ENCODE results near the gene FXYD2. TPM values are rescaled to one million over a fixed set of nuclear protein-coding genes. Genes with fewer than 3 reads are reported as not detected.

The FXYD2 gene
- total and polyA plus RNA-seq, 2 donors (not counting 3 experiments of a cell fraction or from before 2014, with no cell fraction given) = 0.99 to 1.8 TPM

DNA sequence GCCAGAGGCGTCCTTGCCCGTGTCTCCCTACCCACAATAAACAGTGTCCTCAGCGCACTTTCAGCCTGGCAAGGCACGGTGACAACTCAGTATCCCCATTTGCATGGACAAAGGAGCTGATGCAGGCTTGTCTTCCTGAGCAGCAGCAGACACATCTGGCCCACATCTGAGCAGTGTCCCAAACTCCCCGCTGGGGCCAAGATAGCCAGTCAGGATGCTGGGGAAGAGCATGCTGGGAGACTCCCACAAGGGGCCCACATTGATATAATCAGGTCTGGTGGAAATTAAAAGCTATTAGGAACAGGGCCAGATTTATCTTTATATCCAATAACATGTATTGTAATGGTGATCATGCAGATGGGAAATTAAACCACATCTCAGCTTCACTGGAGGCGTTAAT, 52.2 kb downstream of the FXYD2 start:
- BruUV-seq (replicated peaks) = no TSS peak

DNA sequence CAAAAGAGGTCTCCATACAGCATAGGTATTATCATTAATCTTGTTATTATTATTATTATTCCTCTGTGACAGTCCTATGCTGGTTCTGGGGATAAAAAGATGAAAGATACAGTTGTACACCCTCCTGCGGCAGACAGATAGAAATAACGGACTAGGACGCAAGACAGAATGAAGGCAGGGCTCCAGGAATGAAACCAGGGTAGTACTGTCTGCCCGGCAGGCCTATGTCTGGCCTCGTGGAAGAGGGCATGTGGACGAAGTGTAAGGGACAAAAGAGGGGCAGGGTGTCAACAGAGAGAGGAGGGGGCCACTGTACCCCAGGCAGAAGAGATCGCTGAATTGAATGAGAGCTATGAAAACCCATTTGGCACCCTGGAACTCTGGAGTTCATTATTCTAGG, 52.7 kb downstream of the FXYD2 start:
- Histone ChIP-seq H3K4me1 (ENCODE audit: control insufficient read depth, extremely low read depth, insufficient read depth, low read length) (no peaks in the 10 kb centered on the region), H3K4me3 (replicated peaks in 1 of 3; ENCODE audit: insufficient read depth in 1 of 3, low read depth in 1 of 3, low read length in 3 of 3) (no peak overlapping the region), H3K36me3 (ENCODE audit: control insufficient read depth in 2 of 2, extremely low read depth in 1 of 2, insufficient read depth in 2 of 2, low read length in 2 of 2) (no peaks in the 10 kb centered on the region), H3K4me2 (ENCODE audit: insufficient read depth, low read length) (no peak overlapping the region), H4K20me1 (replicated peaks; ENCODE audit: control insufficient read depth, extremely low read depth, insufficient read depth, low read length) (no peaks in the 10 kb centered on the region), H3K79me2 (ENCODE audit: control insufficient read depth, insufficient read depth, low read length) (no peaks in the 10 kb centered on the region), H3K27ac (ENCODE audit: insufficient read depth, low read depth, low read length) (no peak overlapping the region), H2AFZ (ENCODE audit: low read depth, low read length) (no peak overlapping the region), H3K9me1 (replicated peaks; ENCODE audit: control insufficient read depth, extremely low read depth, insufficient read depth, low read length) (no peaks in the 10 kb centered on the region), H3K9me3 (replicated peaks; ENCODE audit: control insufficient read depth, insufficient read depth, low read length) (no peaks in the 10 kb centered on the region), H3K27me3 (ENCODE audit: control insufficient read depth in 2 of 2, insufficient read depth in 2 of 2, low read length in 2 of 2) (no peaks in the 10 kb centered on the region), H3K9ac (replicated peaks; ENCODE audit: extremely low read depth, insufficient read depth, low read length) (no peak overlapping the region)
- POLR2A ChIA-PET = no interaction called here
- intact Hi-C loops (cut with micrococcal nuclease) (no loop called here), dilution Hi-C loops (cut with MboI; ENCODE audit: extremely low pct_ligation_motif_present, low sequenced_read_pairs) (no loop called here)
- FAIRE-seq (no peak), DNase-seq (ENCODE audit: low read depth, low spot score) (no peak)
- CTCF ChIA-PET = no interaction called here
- BruUV-seq (replicated peaks) = no TSS peak
- no peak for TF ChIP-seq MYC (IDR thresholded peaks at IDR 0.05; ENCODE audit: low read depth, low read length)
- TF ChIP-seq, protein P1, sequence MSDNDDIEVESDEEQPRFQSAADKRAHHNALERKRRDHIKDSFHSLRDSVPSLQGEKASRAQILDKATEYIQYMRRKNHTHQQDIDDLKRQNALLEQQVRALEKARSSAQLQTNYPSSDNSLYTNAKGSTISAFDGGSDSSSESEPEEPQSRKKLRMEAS (IDR thresholded peaks at IDR 0.05; ENCODE audit: insufficient read depth, insufficient read length) = no peak
- TF ChIP-seq, protein P2, sequence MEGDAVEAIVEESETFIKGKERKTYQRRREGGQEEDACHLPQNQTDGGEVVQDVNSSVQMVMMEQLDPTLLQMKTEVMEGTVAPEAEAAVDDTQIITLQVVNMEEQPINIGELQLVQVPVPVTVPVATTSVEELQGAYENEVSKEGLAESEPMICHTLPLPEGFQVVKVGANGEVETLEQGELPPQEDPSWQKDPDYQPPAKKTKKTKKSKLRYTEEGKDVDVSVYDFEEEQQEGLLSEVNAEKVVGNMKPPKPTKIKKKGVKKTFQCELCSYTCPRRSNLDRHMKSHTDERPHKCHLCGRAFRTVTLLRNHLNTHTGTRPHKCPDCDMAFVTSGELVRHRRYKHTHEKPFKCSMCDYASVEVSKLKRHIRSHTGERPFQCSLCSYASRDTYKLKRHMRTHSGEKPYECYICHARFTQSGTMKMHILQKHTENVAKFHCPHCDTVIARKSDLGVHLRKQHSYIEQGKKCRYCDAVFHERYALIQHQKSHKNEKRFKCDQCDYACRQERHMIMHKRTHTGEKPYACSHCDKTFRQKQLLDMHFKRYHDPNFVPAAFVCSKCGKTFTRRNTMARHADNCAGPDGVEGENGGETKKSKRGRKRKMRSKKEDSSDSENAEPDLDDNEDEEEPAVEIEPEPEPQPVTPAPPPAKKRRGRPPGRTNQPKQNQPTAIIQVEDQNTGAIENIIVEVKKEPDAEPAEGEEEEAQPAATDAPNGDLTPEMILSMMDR (IDR thresholded peaks at IDR 0.05; ENCODE audit: extremely low read depth in 1 of 2, insufficient read depth in 1 of 2, low read depth in 1 of 2, low read length in 2 of 2) = no peak
- TF ChIP-seq FOS (IDR thresholded peaks at IDR 0.05; ENCODE audit: borderline replicate concordance, insufficient read depth, low read length) = no peak
- no peak for TF ChIP-seq POLR2A (IDR thresholded peaks at IDR 0.05; ENCODE audit: low read depth, low read length)
- TF ChIP-seq GATA2 (IDR thresholded peaks at IDR 0.05; ENCODE audit: insufficient read depth, insufficient read length, low read depth, low read length) = no peak
- no peak for TF ChIP-seq JUN (IDR thresholded peaks at IDR 0.05; ENCODE audit: borderline replicate concordance, insufficient read depth, insufficient read length, low read depth)
- no peak for TF ChIP-seq POLR2AphosphoS5 (IDR thresholded peaks at IDR 0.05; ENCODE audit: insufficient read depth, low read depth, low read length)
- TF ChIP-seq EZH2 (IDR thresholded peaks at IDR 0.05; ENCODE audit: borderline replicate concordance, low read depth, low read length, severe bottlenecking) = no peak

More for the DNA sequence above, 52.2 kb downstream of the FXYD2 start:
- H2AFZ ChIP-seq (ENCODE audit: low read depth, low read length) = no peak overlapping the region
- H3K4me3 ChIP-seq (replicated peaks in 1 of 3; ENCODE audit: insufficient read depth in 1 of 3, low read depth in 1 of 3, low read length in 3 of 3) = no peak overlapping the region
- no peaks in the 10 kb centered on the region for H3K27me3 ChIP-seq (ENCODE audit: control insufficient read depth in 2 of 2, insufficient read depth in 2 of 2, low read length in 2 of 2)
- H3K9me3 ChIP-seq (replicated peaks; ENCODE audit: control insufficient read depth, insufficient read depth, low read length) = no peaks in the 10 kb centered on the region
- DNase-seq (ENCODE audit: low read depth, low spot score) = no peak
- no peaks in the 10 kb centered on the region for H4K20me1 ChIP-seq (replicated peaks; ENCODE audit: control insufficient read depth, extremely low read depth, insufficient read depth, low read length)
- no peaks in the 10 kb centered on the region for H3K4me1 ChIP-seq (ENCODE audit: control insufficient read depth, extremely low read depth, insufficient read depth, low read length)
- TF ChIP-seq EZH2 (IDR thresholded peaks at IDR 0.05; ENCODE audit: borderline replicate concordance, low read depth, low read length, severe bottlenecking) (no peak), POLR2A (IDR thresholded peaks at IDR 0.05; ENCODE audit: low read depth, low read length) (no peak)
- TF ChIP-seq, protein P1 (IDR thresholded peaks at IDR 0.05; ENCODE audit: insufficient read depth, insufficient read length) = no peak
- no peaks in the 10 kb centered on the region for H3K36me3 ChIP-seq (ENCODE audit: control insufficient read depth in 2 of 2, extremely low read depth in 1 of 2, insufficient read depth in 2 of 2, low read length in 2 of 2)
- no peaks in the 10 kb centered on the region for H3K9me1 ChIP-seq (replicated peaks; ENCODE audit: control insufficient read depth, extremely low read depth, insufficient read depth, low read length)
- H3K9ac ChIP-seq (replicated peaks; ENCODE audit: extremely low read depth, insufficient read depth, low read length) = no peak overlapping the region
- intact Hi-C loops (cut with micrococcal nuclease) (no loop called here), dilution Hi-C loops (cut with MboI; ENCODE audit: extremely low pct_ligation_motif_present, low sequenced_read_pairs) (no loop called here)
- no peak overlapping the region for H3K27ac ChIP-seq (ENCODE audit: insufficient read depth, low read depth, low read length)
- CTCF ChIA-PET = no interaction called here
- FAIRE-seq = no peak
- H3K4me2 ChIP-seq (ENCODE audit: insufficient read depth, low read length) = no peak overlapping the region
- POLR2A ChIA-PET = no interaction called here
- H3K79me2 ChIP-seq (ENCODE audit: control insufficient read depth, insufficient read depth, low read length) = no peaks in the 10 kb centered on the region

All from endothelial cell of umbilical vein (primary cell).